ENCODE results near the gene MGAT4B. TPM values are rescaled to one million over a fixed set of nuclear protein-coding genes. Genes with fewer than 3 reads are reported as not detected.

Gene MGAT4B
- polyA plus RNA-seq, 2 of the 4 experiments (the other 2 are of a cell fraction): 57.4 to 166 TPM

GRCh38 chr5:179799644-179799973 lies 7.1 kb downstream of the MGAT4B start:
- FAIRE-seq (no peak), DNase-seq (ENCODE audit: low read depth in 1 of 2, low spot score in 1 of 2) (no peak), ATAC-seq (no peak)
- Histone ChIP-seq H3K4me2 (no peak overlapping the region), H3K9me3 (no peaks in the 10 kb centered on the region), H3K4me3 (no peak overlapping the region), H3K27ac (no peak overlapping the region), H3K4me1 (peaks cover 41% of the 10 kb centered on the region)
- 92% methylated on average over 3 of the region's 5 CpGs for WGBS (ENCODE audit: missing lambda C conversion rate)
- ChIA-PET POLR2A (no interaction called here), CTCF (interaction anchor here (6.2 kb wide), 1 partner anchor 29 kb away, joined by 86 read pairs; no protein-coding TSS in a partner anchor)
- TF ChIP-seq CHD2 (IDR thresholded peaks at IDR 0.05; ENCODE audit: low read length, partially characterized antibody) (no peak), SREBF2 (IDR thresholded peaks at IDR 0.05) (no peak), RFX5 (IDR thresholded peaks at IDR 0.05) (no peak), RAD21 (conservative IDR thresholded peaks at IDR 0.05 in 1 of 2, IDR thresholded peaks at IDR 0.05 in 1 of 2) (no peak), CHD4 (IDR thresholded peaks at IDR 0.05; ENCODE audit: borderline replicate concordance) (no peak), HES2 (IDR thresholded peaks at IDR 0.05) (no peak), ESRRA (IDR thresholded peaks at IDR 0.05; ENCODE audit: borderline replicate concordance, low read length) (no peak), RARB (CRISPR knock-in tag; IDR thresholded peaks at IDR 0.05) (no peak), CEBPB (IDR thresholded peaks at IDR 0.05) (no peak), CBX8 (IDR thresholded peaks at IDR 0.05) (no peak), ZSCAN20 (CRISPR knock-in tag; IDR thresholded peaks at IDR 0.05) (no peak), MAZ (IDR thresholded peaks at IDR 0.05; ENCODE audit: borderline replicate concordance, low read depth, low read length) (no peak), PHF8 (IDR thresholded peaks at IDR 0.05; ENCODE audit: borderline replicate concordance, low read depth) (no peak), HOXB5 (CRISPR knock-in tag; IDR thresholded peaks at IDR 0.05) (no peak), ATOH8 (CRISPR knock-in tag; IDR thresholded peaks at IDR 0.05; ENCODE audit: low read depth) (no peak), MYC (IDR thresholded peaks at IDR 0.05; ENCODE audit: borderline replicate concordance, low read length) (no peak), REST (IDR thresholded peaks at IDR 0.05) (no peak), ZFP36 (IDR thresholded peaks at IDR 0.05; ENCODE audit: borderline replicate concordance, partially characterized antibody) (no peak), TFCP2L1 (CRISPR knock-in tag; IDR thresholded peaks at IDR 0.05) (no peak)

GRCh38 chr5:179798771-179799643 lies 7.7 kb downstream of the MGAT4B start:
- ChIA-PET CTCF (interaction anchor here (1.2 to 6.2 kb wide), 6 partner anchors 10 to 37 kb away, joined by 4 to 86 read pairs (median 34); no protein-coding TSS in a partner anchor), POLR2A (no interaction called here)
- FAIRE-seq: no peak
- ATAC-seq: no peak
- Histone ChIP-seq H3K9me3 (no peaks in the 10 kb centered on the region), H3K4me2 (no peak overlapping the region), H3K4me3 (no peak overlapping the region), H3K4me1 (peaks cover 35% of the 10 kb centered on the region), H3K27ac (no peak overlapping the region)
- 94% methylated on average over 28 of the region's 36 CpGs for WGBS (ENCODE audit: missing lambda C conversion rate)
- no peak for TF ChIP-seq RCOR1 (IDR thresholded peaks at IDR 0.05; ENCODE audit: low read depth, low read length)
- no peak for TF ChIP-seq HOXA7 (CRISPR knock-in tag; IDR thresholded peaks at IDR 0.05)
- TF ChIP-seq HEYL (CRISPR knock-in tag; IDR thresholded peaks at IDR 0.05): no peak
- no peak for TF ChIP-seq USF2 (IDR thresholded peaks at IDR 0.05)
- TF ChIP-seq CEBPB (IDR thresholded peaks at IDR 0.05): no peak
- no peak for TF ChIP-seq EP300 (IDR thresholded peaks at IDR 0.05)
- TF ChIP-seq MAX (IDR thresholded peaks at IDR 0.05): no peak
- no peak for TF ChIP-seq BCL3 (IDR thresholded peaks at IDR 0.05)
- TF ChIP-seq CHD4 (IDR thresholded peaks at IDR 0.05; ENCODE audit: borderline replicate concordance): no peak
- TF ChIP-seq ATOH8 (CRISPR knock-in tag; IDR thresholded peaks at IDR 0.05; ENCODE audit: low read depth): no peak
- TF ChIP-seq ZNF302 (CRISPR knock-in tag; IDR thresholded peaks at IDR 0.05): no peak
- no peak for TF ChIP-seq CHD2 (IDR thresholded peaks at IDR 0.05; ENCODE audit: low read length, partially characterized antibody)
- TF ChIP-seq EHF (CRISPR knock-in tag; IDR thresholded peaks at IDR 0.05): no peak
- no peak for DNase-seq (ENCODE audit: low read depth in 1 of 2, low spot score in 1 of 2)
